ENCODE results near the gene ADGRG6. TPM values are rescaled to one million over a fixed set of nuclear protein-coding genes. Genes with fewer than 3 reads are reported as not detected.

The ADGRG6 gene
- total and polyA plus RNA-seq, 9 of the 15 experiments (the other 6 are each of a cell fraction or from before 2014, with no cell fraction given), result under 0.01 to 0.11 (median 0.05) TPM; not detected in 5

- no peak for TF ChIP-seq POU5F1 (IDR thresholded peaks at IDR 0.05; ENCODE audit: borderline replicate concordance, low read depth, low read length, partially characterized antibody)
- TF ChIP-seq ZNF79 (CRISPR knock-in tag; IDR thresholded peaks at IDR 0.05; ENCODE audit: low read depth), result no peak
- no peak for TF ChIP-seq SOX6 (IDR thresholded peaks at IDR 0.05)
- no peak for TF ChIP-seq TAL1 (IDR thresholded peaks at IDR 0.05)
Measured at GRCh38 chr6:142306736-142307135, 4.9 kb downstream of the ADGRG6 start (continued).

DNA sequence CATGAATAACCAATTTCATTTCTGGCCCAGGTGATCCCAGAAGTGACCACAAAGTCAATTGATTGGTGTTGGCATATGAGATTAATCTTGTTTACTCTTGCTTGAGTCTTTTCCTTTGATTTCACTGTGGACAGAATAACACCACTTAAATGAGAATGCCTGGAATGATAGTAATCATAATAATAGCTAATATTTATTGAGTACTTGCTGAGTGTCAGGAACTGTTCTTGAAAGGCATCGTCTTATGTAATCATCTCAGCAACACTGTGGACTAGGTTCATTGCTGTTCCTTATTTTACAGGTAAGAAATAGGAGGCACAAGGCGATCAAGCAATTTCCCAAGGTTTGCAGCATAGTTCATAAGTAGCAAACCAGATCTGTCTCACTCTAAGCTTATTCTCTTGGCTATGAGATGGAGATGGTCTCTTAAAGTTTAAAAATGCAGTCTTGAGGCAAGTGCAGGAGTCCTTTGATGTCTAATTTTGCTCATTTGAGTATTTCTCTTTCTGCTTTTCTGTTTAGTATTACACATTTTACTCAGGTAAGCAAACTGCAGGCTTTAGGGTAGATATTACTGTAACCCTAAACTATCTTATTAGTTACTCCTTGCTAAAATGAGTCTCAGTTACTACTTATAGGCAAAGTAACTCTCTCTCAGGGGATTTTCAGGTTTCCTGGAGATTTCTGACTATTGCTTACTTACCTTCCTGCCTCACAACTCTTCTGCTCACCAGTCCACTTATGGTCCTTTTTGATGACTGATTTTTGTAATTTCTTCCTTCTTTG lies 6.3 kb downstream of the ADGRG6 start:
- WGBS (ENCODE audit: insufficient coverage, low coverage, missing lambda C conversion rate), result 0% methylated on average over 2 of the region's 2 CpGs
- no peak for ATAC-seq
- in situ Hi-C loops (cut with MboI), result no loop called here
- H3K9me3 ChIP-seq (replicated peaks; ENCODE audit: control insufficient read depth, insufficient read depth, low read depth, low read length), result no peaks in the 10 kb centered on the region
- H4K20me1 ChIP-seq (replicated peaks; ENCODE audit: control insufficient read depth, insufficient read depth, low read length), result no peaks in the 10 kb centered on the region
- H2AFZ ChIP-seq (ENCODE audit: low read depth, low read length), result no peak overlapping the region
- no peak overlapping the region for H3K9ac ChIP-seq (ENCODE audit: insufficient read depth in 1 of 2, low read depth in 2 of 2, low read length in 2 of 2)
- no peaks in the 10 kb centered on the region for H3K4me1 ChIP-seq (replicated peaks in 1 of 2; ENCODE audit: control insufficient read depth in 2 of 2, insufficient read depth in 2 of 2, low read length in 2 of 2)
- intact Hi-C loops (cut with micrococcal nuclease), result no loop called here
- no peaks in the 10 kb centered on the region for H3K36me3 ChIP-seq (ENCODE audit: control insufficient read depth, insufficient read depth, low read length)
- CTCF ChIA-PET (ENCODE audit: low intra/inter-chr PET ratio), result no interaction called here
- 0 out of 5 replicates have a peak, but pooled peaks cover 0 to under 1% of the 10 kb centered on the region in 2 experiments for H3K27me3 ChIP-seq (ENCODE audit: control insufficient read depth in 2 of 2, insufficient read depth in 2 of 2, low read length in 2 of 2)
- POLR2A ChIA-PET, result no interaction called here
- FAIRE-seq, result no peak
- H3K4me2 ChIP-seq (ENCODE audit: insufficient read depth, low read length), result no peak overlapping the region
- H3K4me3 ChIP-seq, result no peak overlapping the region
- H3K79me2 ChIP-seq (ENCODE audit: control insufficient read depth, insufficient read depth, low read length), result no peaks in the 10 kb centered on the region
- TF ChIP-seq ZNF146 (CRISPR knock-in tag; IDR thresholded peaks at IDR 0.05; ENCODE audit: unreplicated experiment), result no peak
- TF ChIP-seq, protein P1, sequence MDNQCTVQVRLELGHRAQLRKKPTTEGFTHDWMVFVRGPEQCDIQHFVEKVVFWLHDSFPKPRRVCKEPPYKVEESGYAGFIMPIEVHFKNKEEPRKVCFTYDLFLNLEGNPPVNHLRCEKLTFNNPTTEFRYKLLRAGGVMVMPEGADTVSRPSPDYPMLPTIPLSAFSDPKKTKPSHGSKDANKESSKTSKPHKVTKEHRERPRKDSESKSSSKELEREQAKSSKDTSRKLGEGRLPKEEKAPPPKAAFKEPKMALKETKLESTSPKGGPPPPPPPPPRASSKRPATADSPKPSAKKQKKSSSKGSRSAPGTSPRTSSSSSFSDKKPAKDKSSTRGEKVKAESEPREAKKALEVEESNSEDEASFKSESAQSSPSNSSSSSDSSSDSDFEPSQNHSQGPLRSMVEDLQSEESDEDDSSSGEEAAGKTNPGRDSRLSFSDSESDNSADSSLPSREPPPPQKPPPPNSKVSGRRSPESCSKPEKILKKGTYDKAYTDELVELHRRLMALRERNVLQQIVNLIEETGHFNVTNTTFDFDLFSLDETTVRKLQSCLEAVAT (IDR thresholded peaks at IDR 0.05), result no peak
- no peak for TF ChIP-seq HDAC3 (IDR thresholded peaks at IDR 0.05; ENCODE audit: borderline replicate concordance, partially characterized antibody)
- no peak for TF ChIP-seq KAT7 (CRISPR knock-in tag; IDR thresholded peaks at IDR 0.05; ENCODE audit: borderline replicate concordance)
- no peak for TF ChIP-seq ZKSCAN3 (CRISPR knock-in tag; IDR thresholded peaks at IDR 0.05)
- TF ChIP-seq, protein P2, sequence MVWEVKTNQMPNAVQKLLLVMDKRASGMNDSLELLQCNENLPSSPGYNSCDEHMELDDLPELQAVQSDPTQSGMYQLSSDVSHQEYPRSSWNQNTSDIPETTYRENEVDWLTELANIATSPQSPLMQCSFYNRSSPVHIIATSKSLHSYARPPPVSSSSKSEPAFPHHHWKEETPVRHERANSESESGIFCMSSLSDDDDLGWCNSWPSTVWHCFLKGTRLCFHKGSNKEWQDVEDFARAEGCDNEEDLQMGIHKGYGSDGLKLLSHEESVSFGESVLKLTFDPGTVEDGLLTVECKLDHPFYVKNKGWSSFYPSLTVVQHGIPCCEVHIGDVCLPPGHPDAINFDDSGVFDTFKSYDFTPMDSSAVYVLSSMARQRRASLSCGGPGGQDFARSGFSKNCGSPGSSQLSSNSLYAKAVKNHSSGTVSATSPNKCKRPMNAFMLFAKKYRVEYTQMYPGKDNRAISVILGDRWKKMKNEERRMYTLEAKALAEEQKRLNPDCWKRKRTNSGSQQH (CRISPR knock-in tag; IDR thresholded peaks at IDR 0.05), result no peak
- TF ChIP-seq ADNP (tag; IDR thresholded peaks at IDR 0.05), result no peak
- DNase-seq (ENCODE audit: extremely low read depth in 1 of 4, low spot score in 3 of 4), result no peak
- no peak overlapping the region for H3K27ac ChIP-seq (ENCODE audit: extremely low read depth, low read depth, low read length)
- H3K9me1 ChIP-seq (ENCODE audit: control insufficient read depth, insufficient read depth, low read length), result no peaks in the 10 kb centered on the region
- no TSS peak for BruUV-seq (replicated peaks)
